GM18861 (cell line): ENCODE measurements around the gene HVCN1.
A peak's percentile ranks its signal among the peaks of the same experiment; 100 is the strongest.

Experiments used
- ATAC-seq: cut with Tn5 transposase; IDR thresholded peaks from one replicate; pipeline ENCODE4 v1.9.1; 2021; ENCODE audit not compliant: unreplicated experiment

HVCN1 gene

DNA sequence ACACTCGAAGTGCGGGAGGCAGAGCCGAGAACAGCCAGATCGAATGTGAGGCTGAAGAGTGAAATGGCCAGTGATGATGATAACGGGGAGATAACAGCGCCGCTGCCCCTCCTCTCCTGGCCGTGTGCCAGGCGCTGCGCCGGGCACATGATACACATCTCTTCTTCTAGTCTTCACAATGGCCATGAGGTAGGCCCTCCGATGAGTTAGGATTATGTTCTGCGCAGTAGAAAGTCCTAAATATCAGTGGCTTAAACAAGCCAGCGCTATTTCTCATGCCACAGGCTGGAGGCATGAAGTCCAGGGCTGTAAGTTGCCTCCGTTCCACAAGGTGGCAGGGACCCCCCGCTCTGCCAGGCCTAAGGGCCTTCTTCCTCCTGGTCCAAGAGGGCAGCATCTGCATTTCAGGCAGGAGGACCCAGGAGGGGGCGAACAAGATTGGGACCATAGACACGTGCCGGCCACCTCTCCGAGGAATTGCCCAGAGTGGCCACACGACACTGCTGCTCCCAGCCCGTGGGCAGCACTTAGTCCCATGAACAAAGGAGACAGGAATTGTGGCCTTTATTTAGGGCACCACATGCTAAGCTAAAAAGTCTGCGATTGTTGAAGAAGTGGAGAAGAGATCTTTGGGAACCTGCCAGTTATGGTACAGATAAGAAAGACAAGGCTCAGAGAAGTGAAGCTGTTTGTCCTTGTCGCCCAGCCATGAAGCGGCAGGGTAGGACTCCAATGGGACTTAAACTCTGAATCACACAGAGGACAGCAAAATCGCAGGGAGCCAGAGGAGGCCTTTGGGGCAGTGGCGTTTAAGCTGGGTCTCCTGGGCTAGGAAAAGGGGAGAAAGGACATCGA is 10.9 kb upstream of the HVCN1 start:
- no peak for ATAC-seq

DNA sequence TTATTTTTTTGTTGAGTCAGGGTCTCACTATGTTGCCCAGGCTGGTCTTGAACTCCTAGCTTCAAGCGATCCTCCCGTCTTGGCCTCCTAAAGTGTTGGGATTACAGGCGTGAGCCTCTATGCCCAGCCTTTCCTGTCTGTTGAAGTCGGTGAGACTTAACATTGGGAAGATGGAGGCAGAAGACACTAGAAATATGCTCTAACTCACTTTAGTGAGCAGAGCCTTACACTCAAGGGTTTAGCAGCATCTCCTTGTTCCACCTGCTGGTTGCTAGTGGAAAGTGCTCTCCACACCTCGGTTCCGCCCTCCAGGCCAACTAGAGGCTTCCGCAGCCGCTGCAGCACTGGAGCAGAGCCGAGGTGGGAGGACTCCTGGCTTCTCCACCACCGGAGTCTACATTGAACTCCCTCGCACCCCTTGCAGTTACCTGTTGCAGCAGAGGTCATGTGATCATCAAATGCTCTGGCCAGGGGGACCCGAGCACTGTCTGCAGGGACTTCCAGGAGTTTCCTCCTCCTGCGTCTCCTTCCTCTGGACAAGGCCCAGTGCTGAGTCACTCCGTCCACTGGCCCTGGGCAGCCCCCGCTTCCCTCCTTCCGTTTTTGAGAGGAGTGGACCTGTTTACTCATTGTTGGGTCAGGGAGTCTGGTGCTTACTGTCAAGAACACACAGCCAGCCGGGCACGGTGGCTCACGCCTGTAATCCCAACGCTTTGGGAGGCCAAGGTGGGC is 9.4 kb upstream of the HVCN1 start:
- peak; percentile 80 for ATAC-seq

DNA sequence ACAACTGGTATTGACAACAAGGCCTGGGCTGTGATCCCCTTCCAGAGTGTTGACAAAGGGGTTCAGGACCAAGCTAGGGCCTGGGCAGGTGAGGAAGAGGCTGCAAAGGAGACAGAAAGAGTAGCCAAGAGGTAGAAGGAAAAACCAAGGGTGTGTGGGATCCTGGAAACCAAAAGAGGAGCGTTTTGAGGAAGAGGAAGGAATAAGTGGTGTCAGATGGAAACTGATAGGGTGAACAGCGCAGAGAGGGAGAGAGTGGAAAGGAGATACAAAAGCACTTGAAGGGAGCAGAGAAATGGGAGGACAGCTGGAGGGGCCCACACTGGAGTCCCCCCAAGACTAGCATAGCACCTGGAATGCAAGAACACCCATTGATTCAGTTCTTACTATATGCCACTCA is 8.3 kb upstream of the HVCN1 start:
- no peak for ATAC-seq

DNA sequence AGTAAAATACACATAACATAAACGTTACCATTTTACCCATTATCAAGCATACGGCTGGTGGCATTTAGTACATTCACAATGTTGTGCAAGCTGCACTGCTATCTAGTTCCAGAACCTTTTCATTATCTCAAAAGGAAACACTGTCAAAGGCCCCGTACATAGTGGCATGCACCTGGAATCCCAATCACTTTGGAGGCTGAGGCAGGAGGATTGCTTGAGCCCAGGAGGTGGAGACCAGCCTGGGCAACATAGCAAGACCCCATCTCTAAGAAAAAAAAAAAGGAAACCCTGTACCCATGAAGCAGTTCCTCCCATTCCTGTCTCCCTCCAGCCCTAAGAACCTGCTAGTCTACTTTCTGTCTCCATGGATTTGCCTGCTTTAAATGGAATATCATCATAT is 7.4 kb upstream of the HVCN1 start:
- ATAC-seq = no peak

DNA sequence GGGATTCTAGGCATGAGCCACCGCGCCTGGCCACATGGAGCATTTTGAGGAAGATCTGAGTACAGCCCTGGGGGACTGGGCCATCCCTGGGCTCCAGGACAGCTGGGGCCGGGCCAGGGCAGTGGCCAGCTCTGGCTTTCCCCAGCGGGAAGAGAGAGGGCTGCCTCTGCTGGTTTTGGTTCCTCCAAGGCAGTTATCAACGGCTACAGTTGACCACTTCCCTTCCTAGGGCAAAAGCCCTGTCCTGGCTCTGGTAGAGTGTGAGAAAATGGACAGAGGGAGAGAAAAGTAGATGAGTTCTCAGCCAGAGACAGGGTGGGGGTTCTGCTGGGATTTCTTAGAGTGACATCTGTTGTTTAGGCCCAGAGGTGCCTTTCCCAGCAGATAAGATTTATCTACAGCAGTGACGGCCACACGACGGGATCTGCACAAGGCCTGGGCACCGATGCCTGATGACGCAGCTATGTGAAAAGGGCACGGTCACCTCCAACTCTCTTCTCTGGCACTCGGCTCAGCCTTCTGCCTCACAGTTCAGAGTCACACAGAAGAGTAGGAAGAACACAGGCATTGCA is 5.5 kb upstream of the HVCN1 start:
- ATAC-seq = no peak

DNA sequence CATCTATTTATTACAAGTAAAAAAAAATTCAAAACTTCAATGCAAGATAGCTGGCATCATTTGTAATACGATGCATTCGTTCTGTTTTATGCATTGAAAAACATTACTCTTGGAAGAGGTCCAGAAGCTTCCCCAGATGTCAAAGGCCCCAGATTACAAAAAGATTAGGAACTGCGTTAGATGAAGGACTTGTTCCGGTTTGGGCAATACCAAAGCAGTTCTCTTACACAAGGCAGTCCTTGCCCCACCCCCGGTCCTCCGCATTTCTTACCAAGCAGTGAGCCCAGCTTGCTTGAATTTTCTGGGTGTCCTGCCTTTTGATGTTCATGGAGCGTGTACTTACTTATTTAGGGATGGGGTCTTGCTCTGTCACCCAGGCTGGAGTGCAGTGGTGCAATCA is 4.8 kb upstream of the HVCN1 start:
- ATAC-seq = no peak

DNA sequence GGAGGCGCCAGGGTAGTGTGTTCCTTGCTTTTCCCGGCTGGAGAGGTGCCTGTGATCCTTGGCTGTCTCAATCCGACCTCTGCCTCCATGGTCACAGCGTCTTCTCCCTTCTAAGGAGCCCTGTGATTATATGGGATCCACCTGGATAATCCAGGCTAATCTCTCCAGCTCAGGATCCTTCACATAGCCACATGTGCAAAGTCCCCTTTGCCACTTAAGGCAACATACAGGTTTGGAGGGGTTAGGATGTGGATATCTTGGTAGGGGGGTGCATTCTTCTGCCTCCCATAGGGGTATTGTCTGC is 1.2 kb upstream of the HVCN1 start:
- no peak for ATAC-seq

DNA sequence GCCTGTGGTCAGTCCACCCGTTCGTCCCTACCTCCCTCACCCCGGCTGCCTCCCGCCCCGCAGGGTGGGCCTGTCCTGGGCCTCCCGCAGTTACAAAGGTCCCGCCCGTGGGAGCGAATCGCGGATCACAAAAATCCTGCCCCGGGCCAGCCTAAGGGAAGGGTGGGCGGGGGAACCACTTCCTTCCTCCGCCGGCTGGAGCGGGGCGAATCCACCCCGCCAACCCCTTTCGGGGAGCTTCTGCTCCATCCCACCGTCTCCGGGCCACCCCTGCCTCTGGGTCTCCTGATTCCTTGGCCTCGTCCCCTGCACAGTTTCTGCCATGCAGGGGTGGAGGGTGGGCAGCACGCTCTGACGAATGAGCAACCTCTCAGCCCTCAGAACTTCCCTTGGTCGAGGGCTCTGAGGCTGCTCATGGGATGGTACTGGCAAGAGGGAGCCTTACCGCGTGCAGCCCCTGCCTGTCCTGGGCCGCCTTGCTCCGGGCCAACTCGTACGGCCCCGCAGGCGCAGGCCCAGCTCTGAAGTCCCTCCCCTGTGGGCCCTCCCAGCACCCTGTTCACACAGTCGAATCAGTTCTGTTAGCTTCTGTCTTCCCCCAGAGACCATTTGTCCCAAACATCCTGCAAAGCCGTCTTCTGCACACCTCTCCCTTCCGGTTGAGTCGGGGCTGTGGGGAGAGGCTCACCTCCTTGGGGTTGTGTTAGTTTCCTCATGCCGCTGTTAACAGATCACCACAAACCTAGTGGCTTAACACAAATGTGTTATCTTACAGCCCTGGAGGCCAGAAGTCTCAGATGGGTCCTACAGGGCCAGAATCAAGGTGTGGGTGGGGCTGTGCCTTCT is 589 bp upstream of the HVCN1 start:
- ATAC-seq = peak; percentile 37

DNA sequence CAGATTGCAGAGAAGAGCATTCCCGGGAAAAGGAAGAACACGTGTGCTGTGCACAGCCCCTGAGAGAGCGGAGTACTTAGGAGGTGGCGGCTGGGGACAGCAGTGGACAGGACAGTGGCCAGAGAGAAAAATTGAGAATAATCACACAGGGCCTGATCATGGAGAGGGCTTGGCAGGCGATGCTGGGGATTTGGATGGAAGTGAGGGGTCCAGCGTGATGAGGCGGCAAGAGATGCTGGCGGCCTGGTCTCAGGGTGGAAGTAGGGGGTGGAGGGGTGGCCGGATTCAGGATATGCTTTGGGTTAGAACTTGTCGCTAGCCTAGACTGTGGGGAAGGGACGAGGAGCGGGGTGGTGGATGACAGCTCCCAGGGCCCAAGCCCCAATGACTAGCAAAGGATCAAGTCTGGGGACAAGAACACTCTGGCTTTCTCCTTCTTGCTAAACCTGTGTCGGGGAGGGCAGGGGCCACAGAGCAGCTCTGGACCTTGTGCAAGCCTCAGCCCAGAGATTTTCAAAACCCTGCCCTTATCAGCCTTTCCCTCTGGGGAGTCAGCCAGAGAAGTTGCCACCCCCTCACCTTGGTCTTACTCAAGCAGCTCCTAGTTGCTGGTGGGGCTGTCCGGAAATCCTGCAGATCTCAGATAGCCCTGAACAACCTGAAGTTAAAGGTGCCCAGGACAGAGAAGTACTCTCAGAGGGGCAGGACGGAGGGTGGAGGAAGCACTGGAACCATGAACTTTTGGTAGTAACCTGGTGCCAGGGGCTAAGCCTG is 1.3 kb downstream of the HVCN1 start:
- ATAC-seq = no peak

DNA sequence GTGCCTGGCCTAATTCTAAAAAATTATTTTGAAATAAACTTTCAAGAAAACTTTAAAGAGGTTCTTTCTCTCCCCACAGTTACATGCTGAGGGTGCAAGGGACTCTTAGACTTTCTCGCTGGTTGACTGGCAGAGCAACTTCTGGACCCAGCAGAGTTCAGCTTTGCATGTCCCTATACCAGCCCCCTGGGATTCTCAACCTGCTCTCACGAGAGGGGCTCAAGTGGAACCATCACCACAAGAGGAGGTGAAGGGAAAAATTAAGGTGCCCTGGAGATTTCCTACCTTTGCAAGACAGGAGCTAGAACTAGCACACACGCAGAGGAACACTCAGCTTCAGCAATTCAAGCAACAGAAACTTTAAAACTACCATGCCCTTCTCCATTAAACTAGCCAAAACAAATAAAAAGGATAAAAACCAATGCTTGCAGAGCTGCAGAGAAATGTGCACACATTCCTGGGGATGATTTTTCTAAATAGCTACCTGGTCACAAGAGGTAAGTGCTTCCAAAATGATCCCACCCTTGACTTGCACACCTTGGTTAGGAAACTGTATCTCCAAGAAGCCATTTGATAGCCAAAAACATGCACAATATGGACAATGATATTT is 2.5 kb downstream of the HVCN1 start:
- ATAC-seq = no peak

DNA sequence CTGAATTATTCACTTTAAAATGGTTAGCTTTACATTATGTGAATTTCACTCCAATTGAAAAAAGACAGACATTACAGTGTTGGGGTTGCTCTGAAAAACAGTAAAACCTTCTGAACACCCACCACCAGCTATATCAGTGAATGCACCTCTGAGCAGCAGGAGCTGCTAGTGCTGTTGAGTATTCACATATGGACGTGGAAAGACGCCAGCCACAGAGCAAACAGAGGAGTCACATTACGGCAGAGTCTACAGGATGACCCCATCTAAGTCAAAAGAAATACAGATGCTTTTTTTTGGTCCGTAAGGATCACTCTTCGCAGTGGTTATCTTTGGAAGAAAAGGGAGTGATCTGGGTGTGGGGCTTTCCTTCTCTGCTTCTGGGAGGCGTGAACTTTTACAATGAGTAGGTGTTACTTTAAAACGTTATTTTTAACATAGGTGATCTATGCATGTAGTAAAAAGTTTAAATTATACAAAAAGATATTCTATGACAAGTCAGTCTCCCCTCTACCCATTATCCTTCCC is 4.5 kb downstream of the HVCN1 start:
- ATAC-seq = no peak

DNA sequence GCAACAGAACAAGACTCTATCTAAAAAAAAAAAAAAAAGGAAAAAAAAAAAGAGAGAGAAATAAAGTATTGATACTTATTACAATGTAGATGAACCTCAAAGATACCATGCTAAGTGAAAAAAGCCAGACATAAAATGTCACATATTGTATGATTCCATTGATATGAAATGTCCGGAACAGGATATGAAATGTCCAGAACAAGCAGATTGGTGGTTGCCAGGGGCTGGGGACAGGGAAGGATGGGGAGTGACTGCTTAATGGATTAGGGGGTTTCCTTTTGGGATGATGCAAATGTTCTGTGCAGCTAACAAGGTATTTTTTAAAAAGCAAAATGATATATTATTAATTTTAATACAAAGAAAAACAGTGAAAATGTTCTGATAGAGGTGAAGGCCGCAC is 5.0 kb downstream of the HVCN1 start:
- ATAC-seq = no peak

DNA sequence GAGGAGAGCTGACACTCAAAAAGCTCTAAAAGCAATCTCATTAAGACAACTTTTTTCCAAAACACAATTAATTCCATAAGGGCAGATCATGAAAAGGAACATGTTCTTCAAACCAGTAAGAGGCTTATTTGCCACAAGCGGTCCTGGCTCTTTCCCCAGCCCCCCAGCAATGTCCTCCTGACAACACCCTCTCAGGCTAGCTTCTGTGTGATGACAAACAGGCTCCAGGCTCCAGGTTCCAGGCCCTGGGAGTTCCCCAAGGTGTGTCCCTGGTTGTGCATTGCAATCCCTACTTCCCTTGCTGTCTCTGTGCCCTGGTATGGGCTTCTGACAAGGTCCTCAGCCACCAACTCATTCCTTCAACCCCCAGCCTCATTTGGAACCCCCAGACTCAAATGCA is 8.9 kb downstream of the HVCN1 start:
- no peak for ATAC-seq

DNA sequence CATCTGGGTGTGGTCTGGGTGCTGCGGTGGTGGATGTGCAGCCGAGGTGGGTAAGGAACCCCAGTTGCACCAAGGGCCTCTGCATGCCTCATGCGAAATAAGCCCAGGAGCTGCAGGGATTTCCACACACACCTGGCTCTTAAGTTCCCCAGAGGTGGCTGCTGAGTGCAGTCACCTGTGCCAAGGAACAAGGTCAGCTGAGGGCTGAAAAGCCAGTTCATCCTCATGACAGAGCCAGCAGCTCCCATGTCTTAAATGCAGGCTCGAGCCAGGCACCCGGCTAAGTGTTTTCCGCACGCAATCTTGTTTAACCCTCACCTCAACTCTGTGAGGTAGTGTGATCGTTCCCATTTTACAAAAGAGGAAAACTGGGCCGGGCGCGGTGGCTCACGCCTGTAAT is 9.7 kb downstream of the HVCN1 start:
- ATAC-seq = no peak

DNA sequence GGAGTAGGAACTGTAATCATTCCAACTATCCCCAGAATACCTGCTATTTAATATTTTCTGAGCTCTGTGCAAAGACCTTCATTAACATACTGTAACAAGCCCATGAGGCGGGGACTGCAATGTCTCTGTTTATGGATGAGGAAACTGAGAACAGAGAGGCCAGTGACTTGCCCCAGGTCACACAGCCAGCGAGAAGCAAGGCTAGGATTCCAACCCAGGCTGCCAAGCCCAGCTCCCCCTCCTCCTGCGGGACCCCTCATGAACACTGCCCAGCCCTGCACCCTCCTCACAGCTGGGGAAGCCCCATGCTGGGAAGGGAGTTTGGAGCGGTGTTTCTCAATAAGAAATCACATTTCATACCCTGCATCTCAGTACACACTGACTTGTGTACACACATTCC is 10.9 kb downstream of the HVCN1 start:
- no peak for ATAC-seq

DNA sequence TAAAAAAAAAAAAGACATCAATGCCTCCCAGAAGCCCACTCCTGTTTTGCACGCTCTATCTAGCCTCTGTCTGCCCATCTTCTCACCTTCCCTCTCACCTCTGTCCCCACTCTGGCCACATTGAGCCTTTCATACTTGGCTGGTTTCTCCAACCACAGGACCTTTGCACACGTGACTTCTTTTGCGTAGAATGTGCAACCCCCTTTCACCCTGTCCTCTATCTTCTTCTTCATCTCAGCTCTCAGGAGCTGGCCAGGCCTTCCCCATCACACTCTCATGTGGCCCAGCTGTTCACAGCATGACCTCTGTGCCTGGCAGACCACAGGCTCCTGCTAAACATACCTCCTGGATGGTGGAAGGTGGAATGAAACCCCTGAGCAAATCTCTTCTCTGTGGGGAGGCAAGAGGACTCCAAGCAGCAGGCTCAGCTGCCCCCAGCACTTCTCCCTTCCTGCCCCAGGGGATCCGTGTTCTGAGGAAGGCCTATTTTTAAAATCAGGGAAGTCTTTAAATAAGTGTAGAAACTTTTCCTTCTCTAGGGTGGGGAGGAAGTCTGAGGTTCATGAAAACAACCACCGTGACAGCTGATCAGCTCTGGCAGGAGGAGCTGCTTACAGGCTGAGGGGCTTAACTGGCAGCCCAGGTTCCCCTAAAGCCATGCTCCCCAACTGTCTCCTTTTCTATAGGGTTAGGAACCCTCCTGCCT is 11.6 kb downstream of the HVCN1 start:
- peak; percentile 72 for ATAC-seq

DNA sequence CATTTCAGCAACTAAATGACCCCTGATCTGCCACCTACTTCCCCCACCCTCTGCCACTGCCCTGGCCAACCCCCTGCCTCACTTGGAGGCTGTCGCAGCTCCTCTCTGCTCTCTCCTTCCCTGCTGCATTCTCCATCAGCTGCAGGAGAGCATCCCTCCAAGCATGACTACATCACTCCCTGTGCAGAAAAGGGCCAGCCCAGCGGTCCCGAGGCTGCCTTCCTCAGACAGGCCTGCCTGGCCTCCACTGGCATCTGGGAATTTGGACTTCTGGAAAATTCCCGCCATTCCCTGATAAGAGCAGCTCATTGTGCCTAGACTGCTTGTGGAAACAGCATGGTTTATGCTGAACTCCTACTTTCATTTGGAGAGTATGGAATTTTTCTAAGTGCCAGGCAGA is 12.7 kb downstream of the HVCN1 start:
- no peak for ATAC-seq

DNA sequence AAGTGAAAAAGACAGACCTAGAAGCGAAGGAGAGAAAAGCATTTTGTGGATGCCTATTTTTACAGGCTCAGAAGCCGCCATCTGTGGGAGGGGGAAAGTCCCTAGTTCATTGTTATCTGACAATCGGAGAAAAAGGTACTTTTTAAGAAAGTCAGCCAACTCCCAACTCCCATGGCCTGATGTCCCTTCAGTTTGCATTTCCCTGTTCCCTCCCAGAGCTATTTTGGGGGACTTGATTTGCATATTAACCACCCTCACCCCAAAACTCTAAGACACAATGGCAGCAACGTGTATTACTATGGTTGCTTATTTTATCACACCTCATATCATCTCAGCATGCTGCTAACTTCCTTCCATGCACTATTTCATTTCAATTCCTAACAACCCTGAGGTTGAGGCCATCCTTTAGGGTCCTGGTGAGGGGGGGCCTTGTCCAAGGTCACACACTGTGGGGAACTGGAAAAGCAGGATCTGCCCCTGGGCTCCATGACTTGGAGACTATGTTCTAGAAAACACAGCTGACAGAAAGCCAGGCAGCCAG is 18.7 kb downstream of the HVCN1 start:
- peak; percentile 51 for ATAC-seq

DNA sequence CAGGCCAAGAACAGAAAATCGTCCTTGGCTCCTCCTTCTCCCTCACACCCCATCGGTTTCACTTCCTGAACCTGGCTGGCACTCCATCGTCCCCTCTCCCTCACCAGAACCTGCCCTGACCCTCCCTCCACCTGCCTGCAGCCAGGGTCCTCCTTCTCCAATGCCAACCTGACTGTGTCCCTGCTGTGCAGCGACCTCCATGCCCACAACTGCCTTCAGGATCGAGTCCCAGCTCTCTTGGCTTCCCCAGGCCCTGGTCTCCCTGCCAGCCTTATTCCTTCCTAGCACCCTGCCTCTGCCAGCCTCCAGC is 19.8 kb downstream of the HVCN1 start:
- ATAC-seq = no peak
